Naive thymus-derived CD4-positive, alpha-beta T cell (primary cell): ENCODE results near the gene CXCL13. TPM values are rescaled to one million over a fixed set of nuclear protein-coding genes. Genes with fewer than 3 reads are reported as not detected.

Experiments used
- ATAC-seq: fragments of 150-1000 bp; cut with Tn5 transposase; 2 replicates; pipeline ENCODE4 v1.10.0; 2021; ENCODE audit warnings: mild to moderate bottlenecking, moderate library complexity
- CTCF ChIA-PET: fragments of 350-600 bp; sonication (Branson Sonifier 250); formaldehyde crosslinking; loops from one replicate; lab custom pipeline; 2021; ENCODE audit warnings: antibody characterized with exemption; lab: Charles Lee
- POLR2A ChIA-PET: fragments of 350-600 bp; sonication (Branson Sonifier 250); formaldehyde crosslinking; loops from one replicate; lab custom pipeline; 2021; ENCODE audit warnings: antibody characterized with exemption, inconsistent platforms; lab: Charles Lee
- DNase-seq, 9 donors: peaks; one replicate each; pipeline versions ENCODE4 v3.0.0 to v3.0.0-alpha.2; 2020 to 2022; ENCODE audit warnings: mixed read lengths in 1 of 9
- H3K27ac ChIP-seq: one replicate; pipeline ENCODE4 v1.7.0; 2013; ENCODE audit warnings: mild to moderate bottlenecking, low read depth, low read length, moderate library complexity
- H3K27me3 ChIP-seq, 2 donors: one replicate each; pipeline ENCODE4 v1.7.0; 2013; ENCODE audit warnings: low read length in 2 of 2, mild to moderate bottlenecking in 2 of 2, moderate library complexity in 2 of 2; ENCODE audit not compliant: control insufficient read depth in 2 of 2, insufficient read depth in 2 of 2
- H3K36me3 ChIP-seq, 3 experiments: 1 replicate in 2 of 3; 2 replicates in 1 of 3; pipeline ENCODE4 v1.7.0; 2013; ENCODE audit warnings: low read length in 3 of 3, mild to moderate bottlenecking in 3 of 3, moderate library complexity in 1 of 3; ENCODE audit not compliant: insufficient read depth in 3 of 3, control insufficient read depth in 2 of 3
- H3K4me1 ChIP-seq, 2 donors: one replicate each; pipeline ENCODE4 v1.7.0; 2013; ENCODE audit warnings: low read length in 2 of 2, mild to moderate bottlenecking in 2 of 2, moderate library complexity in 1 of 2; ENCODE audit not compliant: control insufficient read depth in 2 of 2, insufficient read depth in 2 of 2
- H3K4me3 ChIP-seq: 2 replicates; pipeline ENCODE4 v1.7.0; 2013; ENCODE audit warnings: mild to moderate bottlenecking, low read length
- H3K9me3 ChIP-seq, 3 experiments: 1 replicate in 2 of 3; 2 replicates in 1 of 3; pipeline ENCODE4 v1.7.0; 2013; ENCODE audit warnings: low read length in 3 of 3; ENCODE audit not compliant: control insufficient read depth in 2 of 3
- H3K27ac Mint-ChIP-seq, 9 donors: one replicate each; pipeline ENCODE4 v1.8.0; 2020 to 2022; ENCODE audit warnings: mixed read lengths in 9 of 9, mild to moderate bottlenecking in 8 of 9, moderate library complexity in 5 of 9, inconsistent platforms in 2 of 9
- H3K27me3 Mint-ChIP-seq, 5 donors: one replicate each; pipeline ENCODE4 v1.8.0; 2021 to 2022; ENCODE audit warnings: mixed read lengths in 5 of 5, mild to moderate bottlenecking in 1 of 5
- H3K36me3 Mint-ChIP-seq, 5 donors: one replicate each; pipeline ENCODE4 v1.8.0; 2020 to 2022; ENCODE audit warnings: mixed read lengths in 5 of 5, mild to moderate bottlenecking in 3 of 5, inconsistent platforms in 1 of 5
- H3K4me1 Mint-ChIP-seq, 7 donors: one replicate each; pipeline ENCODE4 v1.8.0; 2020 to 2022; ENCODE audit warnings: mixed read lengths in 7 of 7, mild to moderate bottlenecking in 3 of 7, inconsistent platforms in 1 of 7
- H3K4me3 Mint-ChIP-seq, 10 donors: one replicate each; pipeline ENCODE4 v1.8.0; 2020 to 2022; ENCODE audit warnings: mild to moderate bottlenecking in 10 of 10, mixed read lengths in 10 of 10, moderate library complexity in 6 of 10, inconsistent platforms in 2 of 10
- H3K9me3 Mint-ChIP-seq, 11 donors: one replicate each; pipeline ENCODE4 v1.8.0; 2020 to 2022; ENCODE audit warnings: mixed read lengths in 11 of 11, mild to moderate bottlenecking in 4 of 11, inconsistent platforms in 1 of 11, moderate library complexity in 1 of 11
- intact Hi-C, 2 donors: fragments of 100-400 bp; cut with micrococcal nuclease; formaldehyde crosslinking; loops; one replicate each; pipeline ENCODE4 v1.15.1; 2023
- polyA plus RNA-seq, 2 donors: library from polyadenylated mRNA; unstranded; fragments of 300-500 nt; fragmentation: Illumina TruSeq; gene quantifications; one replicate each; pipeline ENCODE4 v1.2.3, GENCODE V29; 2021
- total RNA-seq, 6 experiments: library from RNA in 5 of 6; stranded (reverse) in 5 of 6; gene quantifications; 1 replicate in 5 of 6; 2 replicates in 1 of 6; pipeline ENCODE4 v1.2.3 and lab custom pipeline; 2021 to 2026

Gene CXCL13
- total and polyA plus RNA-seq, 7 experiments from 2014 or later, result 0.56 TPM; not detected in 6

GRCh38 chr4:77582711-77583110 is 22.9 kb upstream of the CXCL13 start:
- intact Hi-C loops, result no loop called here
- DNase-seq (no peak), ATAC-seq (no peak)
- H3K9me3 ChIP-seq, result no peaks in the 10 kb centered on the region
- Mint-ChIP-seq H3K4me1 (peaks cover 0 to 34% (median 9%) of the 10 kb centered on the region in 7 donors), H3K9me3 (peaks cover 0 to 4% (median 0%) of the 10 kb centered on the region in 11 donors), H3K36me3 (peaks cover 0 to 4% (median 0%) of the 10 kb centered on the region in 5 donors), H3K27ac (no peak overlapping the region), H3K4me3 (no peak overlapping the region), H3K27me3 (peaks cover 0 to 20% (median 0%) of the 10 kb centered on the region in 5 donors)
- no peaks in the 10 kb centered on the region for H3K36me3 ChIP-seq
- CTCF ChIA-PET, result no interaction called here
- no peak overlapping the region for H3K4me3 ChIP-seq
- H3K27me3 ChIP-seq, result no peaks in the 10 kb centered on the region
- POLR2A ChIA-PET, result no interaction called here
- H3K4me1 ChIP-seq, result no peaks in the 10 kb centered on the region
- H3K27ac ChIP-seq, result no peak overlapping the region

- intact Hi-C loops, result loop anchor here in 1 of 2 donors (1.0 to 2.0 kb wide), 5 partner anchors 8 to 275 kb away; partner anchors contain the start of gene MRPL1
- H3K9me3 Mint-ChIP-seq, result no peaks in the 10 kb centered on the region
- peak overlapping the region in 1 of 10 donors; percentile 64 for H3K4me3 Mint-ChIP-seq
- no peaks in the 10 kb centered on the region for H3K9me3 ChIP-seq
- H3K36me3 Mint-ChIP-seq, result no peaks in the 10 kb centered on the region
- ATAC-seq (peak; percentile 89), DNase-seq (peak in 2 of 9 donors; percentile 8 to 64)
- ChIA-PET POLR2A (no interaction called here), CTCF (no interaction called here)
- no peaks in the 10 kb centered on the region for H3K27me3 ChIP-seq
- H3K4me1 ChIP-seq, result no peaks in the 10 kb centered on the region
- H3K4me3 ChIP-seq, result no peak overlapping the region
- peak overlapping the region in 2 of 9 donors; percentile 10 to 75 for H3K27ac Mint-ChIP-seq
- H3K27me3 Mint-ChIP-seq, result peaks cover 0 to 9% (median 0%) of the 10 kb centered on the region in 5 donors
- peaks cover 0 to 33% (median 9%) of the 10 kb centered on the region in 7 donors for H3K4me1 Mint-ChIP-seq
- H3K36me3 ChIP-seq, result no peaks in the 10 kb centered on the region
- H3K27ac ChIP-seq, result no peak overlapping the region
Measured at GRCh38 chr4:77586951-77587383, 18.7 kb upstream of the CXCL13 start.

- CTCF ChIA-PET, result no interaction called here
- intact Hi-C loops, result no loop called here
- no peak overlapping the region for H3K27ac ChIP-seq
Measured at GRCh38 chr4:77590482-77590881, 15.1 kb upstream of the CXCL13 start.

GRCh38 chr4:77591532-77591931 is 14.1 kb upstream of the CXCL13 start:
- ATAC-seq, result no peak
- H3K27ac ChIP-seq, result no peak overlapping the region
- H3K27me3 ChIP-seq, result no peaks in the 10 kb centered on the region
- H3K9me3 ChIP-seq, result no peaks in the 10 kb centered on the region
- H3K4me1 Mint-ChIP-seq, result peaks cover 0 to 51% (median 10%) of the 10 kb centered on the region in 7 donors
- no peak overlapping the region for H3K4me3 ChIP-seq
- DNase-seq, result no peak
- H3K4me1 ChIP-seq, result peaks cover 0 to 13% of the 10 kb centered on the region in 2 donors
- intact Hi-C loops, result no loop called here
- no peaks in the 10 kb centered on the region for H3K9me3 Mint-ChIP-seq
- ChIA-PET CTCF (no interaction called here), POLR2A (no interaction called here)
- no peaks in the 10 kb centered on the region for H3K36me3 ChIP-seq
- H3K27ac Mint-ChIP-seq, result no peak overlapping the region
- no peak overlapping the region for H3K4me3 Mint-ChIP-seq
- H3K27me3 Mint-ChIP-seq, result peaks cover 0 to 6% (median 2%) of the 10 kb centered on the region in 5 donors
- H3K36me3 Mint-ChIP-seq, result no peaks in the 10 kb centered on the region

More at GRCh38 chr4:77590482-77590881, 15.1 kb upstream of the CXCL13 start:
- Mint-ChIP-seq H3K27ac (no peak overlapping the region), H3K4me3 (no peak overlapping the region), H3K36me3 (no peaks in the 10 kb centered on the region), H3K4me1 (peaks cover 0 to 52% (median 11%) of the 10 kb centered on the region in 7 donors), H3K9me3 (no peaks in the 10 kb centered on the region), H3K27me3 (peaks cover 0 to 6% (median 2%) of the 10 kb centered on the region in 5 donors)
- Histone ChIP-seq H3K9me3 (no peaks in the 10 kb centered on the region), H3K4me3 (no peak overlapping the region), H3K4me1 (peaks cover 0 to 10% of the 10 kb centered on the region in 2 donors), H3K36me3 (no peaks in the 10 kb centered on the region), H3K27me3 (no peaks in the 10 kb centered on the region)
- POLR2A ChIA-PET, result no interaction called here
- no peak for DNase-seq
- no peak for ATAC-seq

GRCh38 chr4:77593101-77593500 is 12.5 kb upstream of the CXCL13 start:
- H3K4me1 Mint-ChIP-seq, result peaks cover 0 to 37% (median 0%) of the 10 kb centered on the region in 7 donors
- peak overlapping the region; percentile 4 for H3K4me3 ChIP-seq
- ChIA-PET CTCF (interaction anchor here (0.5 kb wide), 1 partner anchor 1067 kb away, joined by 3 read pairs; no protein-coding TSS in a partner anchor), POLR2A (no interaction called here)
- intact Hi-C loops, result no loop called here
- DNase-seq (no peak), ATAC-seq (no peak)
- H3K4me3 Mint-ChIP-seq, result peak overlapping the region in 1 of 10 donors; percentile 58
- H3K9me3 ChIP-seq, result no peaks in the 10 kb centered on the region
- H3K27ac Mint-ChIP-seq, result peak overlapping the region in 1 of 9 donors; percentile 31
- no peaks in the 10 kb centered on the region for H3K9me3 Mint-ChIP-seq
- H3K4me1 ChIP-seq, result peaks cover 0 to 13% of the 10 kb centered on the region in 2 donors
- no peaks in the 10 kb centered on the region for H3K36me3 ChIP-seq
- H3K27me3 ChIP-seq, result no peaks in the 10 kb centered on the region
- no peaks in the 10 kb centered on the region for H3K36me3 Mint-ChIP-seq
- no peak overlapping the region for H3K27ac ChIP-seq
- peaks cover 2 to 14% (median 4%) of the 10 kb centered on the region in 5 donors for H3K27me3 Mint-ChIP-seq

- H3K27ac Mint-ChIP-seq, result no peak overlapping the region
- no peak for ATAC-seq
- H3K4me1 ChIP-seq, result peaks cover 0 to 13% of the 10 kb centered on the region in 2 donors
- H3K4me3 ChIP-seq, result no peak overlapping the region
- no peaks in the 10 kb centered on the region for H3K36me3 ChIP-seq
- H3K9me3 Mint-ChIP-seq, result peaks cover 0 to 1% (median 0%) of the 10 kb centered on the region in 11 donors
- ChIA-PET POLR2A (no interaction called here), CTCF (interaction anchor here (0.8 kb wide), 1 partner anchor 9 kb away, joined by 4 read pairs; no protein-coding TSS in a partner anchor)
- intact Hi-C loops, result loop anchor here in 1 of 2 donors (2.0 kb wide), 1 partner anchor 13 kb away; no protein-coding TSS in a partner anchor
- no peak for DNase-seq
- peaks cover 0 to 33% (median 0%) of the 10 kb centered on the region in 7 donors for H3K4me1 Mint-ChIP-seq
- no peaks in the 10 kb centered on the region for H3K27me3 ChIP-seq
- H3K36me3 Mint-ChIP-seq, result no peaks in the 10 kb centered on the region
- no peaks in the 10 kb centered on the region for H3K9me3 ChIP-seq
- no peak overlapping the region for H3K4me3 Mint-ChIP-seq
- peaks cover 2 to 14% (median 4%) of the 10 kb centered on the region in 5 donors for H3K27me3 Mint-ChIP-seq
- H3K27ac ChIP-seq, result no peak overlapping the region
Measured at GRCh38 chr4:77593993-77594392, 11.6 kb upstream of the CXCL13 start.
